ENCODE results near the gene RCBTB1. TPM values are rescaled to one million over a fixed set of nuclear protein-coding genes. Genes with fewer than 3 reads are reported as not detected.
A peak's percentile ranks its signal among the peaks of the same experiment; 100 is the strongest.
"Not testable (repeated sequence)": the region's sequence is repeated elsewhere in the genome, so short reads cannot be mapped to it uniquely, and the experiment has no call there.

RCBTB1 gene
- total RNA-seq, 1 donor from 2014 or later, result 11.9 TPM

- peak; percentile 3 for TF ChIP-seq CTCF (conservative IDR thresholded peaks at IDR 0.05; ENCODE audit: low read depth, low read length)
- no peak overlapping the region for H3K4me3 ChIP-seq (ENCODE audit: low read depth, low read length)
- no peak for DNase-seq (ENCODE audit: low read depth)
Observed at GRCh38 chr13:49567491-49567890, 17.9 kb downstream of the RCBTB1 start.

GRCh38 chr13:49566461-49566860, 18.9 kb downstream of the RCBTB1 start:
- no peak for TF ChIP-seq CTCF (conservative IDR thresholded peaks at IDR 0.05; ENCODE audit: low read depth, low read length)
- no peak for DNase-seq (ENCODE audit: low read depth)
- H3K4me3 ChIP-seq (ENCODE audit: low read depth, low read length), result no peak overlapping the region

- H3K4me3 ChIP-seq (ENCODE audit: low read depth, low read length); DNase-seq (ENCODE audit: low read depth): not testable (repeated sequence)
Observed at GRCh38 chr13:49565461-49565860, 19.9 kb downstream of the RCBTB1 start.

- TF ChIP-seq CTCF (conservative IDR thresholded peaks at IDR 0.05; ENCODE audit: low read depth, low read length), result no peak
- no peak overlapping the region for H3K4me3 ChIP-seq (ENCODE audit: low read depth, low read length)
- DNase-seq (ENCODE audit: low read depth), result peak; percentile 32
Observed at GRCh38 chr13:49563516-49563915, 21.8 kb downstream of the RCBTB1 start.

- no peak for DNase-seq (ENCODE audit: low read depth)
- TF ChIP-seq CTCF (conservative IDR thresholded peaks at IDR 0.05; ENCODE audit: low read depth, low read length), result no peak
- no peak overlapping the region for H3K4me3 ChIP-seq (ENCODE audit: low read depth, low read length)
Observed at GRCh38 chr13:49561062-49561410, 24.3 kb downstream of the RCBTB1 start.

GRCh38 chr13:49560270-49561061, 24.9 kb downstream of the RCBTB1 start:
- TF ChIP-seq CTCF (conservative IDR thresholded peaks at IDR 0.05; ENCODE audit: low read depth, low read length), result peak; percentile 59
- DNase-seq (ENCODE audit: low read depth), result peak; percentile 29
- H3K4me3 ChIP-seq (ENCODE audit: low read depth, low read length), result no peak overlapping the region

- no peak overlapping the region for H3K4me3 ChIP-seq (ENCODE audit: low read depth, low read length)
- no peak for TF ChIP-seq CTCF (conservative IDR thresholded peaks at IDR 0.05; ENCODE audit: low read depth, low read length)
- DNase-seq (ENCODE audit: low read depth), result no peak
Observed at GRCh38 chr13:49559006-49559405, 26.4 kb downstream of the RCBTB1 start.
